HepG2 (cell line): ENCODE data around the gene SLC13A3. TPM values are rescaled to one million over a fixed set of nuclear protein-coding genes. Genes with fewer than 3 reads are reported as not detected.

Experiments used
- CSRNP2 ChIP-seq: sonication (generic); formaldehyde crosslinking; conservative IDR thresholded peaks from 2 replicates; pipeline ENCODE4 v1.8.0; 2022; ENCODE audit warnings: low read depth, missing genetic modification reagents
- HINFP ChIP-seq: sonication (generic); formaldehyde crosslinking; IDR thresholded peaks from 2 replicates; pipeline ENCODE4 v1.4.0; 2020; ENCODE audit warnings: low read depth, mild to moderate bottlenecking, missing genetic modification reagents
- KDM5B ChIP-seq: sonication (generic); formaldehyde crosslinking; IDR thresholded peaks from 2 replicates; pipeline ENCODE4 v1.4.0; 2020; ENCODE audit warnings: missing genetic modification reagents, mild to moderate bottlenecking, borderline replicate concordance
- MAZ ChIP-seq, 2 experiments: sonication (generic) in 1 of 2; formaldehyde crosslinking in 1 of 2; IDR thresholded peaks; 2 replicates each; pipeline versions ENCODE4 v1.5.0 to v1.6.1; 2012 to 2020; ENCODE audit warnings: low read depth in 2 of 2, mild to moderate bottlenecking in 2 of 2, borderline replicate concordance in 1 of 2, improper control_type of control experiment in 1 of 2, low read length in 1 of 2, missing genetic modification reagents in 1 of 2, moderate library complexity in 1 of 2
- NFE2 ChIP-seq: sonication (generic); formaldehyde crosslinking; IDR thresholded peaks from 2 replicates; pipeline ENCODE4 v1.4.0; 2020; ENCODE audit warnings: missing genetic modification reagents
- SPEN ChIP-seq: sonication (generic); formaldehyde crosslinking; IDR thresholded peaks from 2 replicates; pipeline ENCODE4 v1.5.1; 2020; ENCODE audit warnings: low read depth, mild to moderate bottlenecking, missing genetic modification reagents
- TCF7 ChIP-seq: sonication (generic); IDR thresholded peaks from 2 replicates; pipeline ENCODE4 v1.6.1; 2016; ENCODE audit warnings: antibody characterized with exemption, low read depth
- U2AF1 ChIP-seq: fragments of 200-400 bp; formaldehyde crosslinking; optimal IDR thresholded peaks from 2 replicates; pipeline ENCODE3; 2017; ENCODE audit warnings: mild to moderate bottlenecking, low read depth, low read length
- ZC3H13 ChIP-seq: sonication (generic); formaldehyde crosslinking; IDR thresholded peaks from 2 replicates; pipeline ENCODE4 v1.8.1; 2023; ENCODE audit warnings: mild to moderate bottlenecking, missing genetic modification reagents, moderate library complexity
- ZNF225 ChIP-seq: sonication (generic); formaldehyde crosslinking; IDR thresholded peaks from 2 replicates; pipeline ENCODE4 v1.4.0; 2020; ENCODE audit warnings: mild to moderate bottlenecking, missing genetic modification reagents
- ZNF318 ChIP-seq: sonication (generic); formaldehyde crosslinking; IDR thresholded peaks from 2 replicates; pipeline ENCODE4 v1.4.0; 2020; ENCODE audit warnings: mild to moderate bottlenecking, missing genetic modification reagents
- ZNF598 ChIP-seq: sonication (generic); formaldehyde crosslinking; IDR thresholded peaks from 2 replicates; pipeline ENCODE4 v1.5.1; 2020; ENCODE audit warnings: mild to moderate bottlenecking, missing genetic modification reagents, borderline replicate concordance
- ZNF790 ChIP-seq: sonication (generic); formaldehyde crosslinking; IDR thresholded peaks from 2 replicates; pipeline ENCODE4 v1.8.0; 2022; ENCODE audit warnings: missing genetic modification reagents, mild to moderate bottlenecking, borderline replicate concordance
- polyA plus RNA-seq, 8 experiments: library from polyadenylated mRNA; depleted of rRNA in 3 of 8; stranded (reverse) in 7 of 8; unstranded in 1 of 8; fragments of >200 nt; fragmentation: Illumina TruSeq in 4 of 8; extraction: Trizol in 4 of 8; gene quantifications; 2 replicates each; pipeline versions ENCODE4 v1.2.1 to v1.2.3, GENCODE V29; 2011 to 2016; ENCODE audit warnings: low read depth in 4 of 8, missing spikeins in 1 of 8, mixed read lengths in 1 of 8; ENCODE audit not compliant: insufficient read depth in 1 of 8
- total RNA-seq, 5 experiments: library from RNA; depleted of rRNA; stranded (reverse); fragments of >200 nt; fragmentation: Illumina TruSeq; extraction: Trizol; gene quantifications; 2 replicates each; pipeline ENCODE4 v1.2.3, GENCODE V29; 2016; ENCODE audit warnings: low read depth in 1 of 5
- TF ChIP-seq, protein P1 (sequence below): sonication (generic); formaldehyde crosslinking; IDR thresholded peaks from 2 replicates; pipeline ENCODE4 v1.9.0; 2021; ENCODE audit warnings: missing genetic modification reagents, mild to moderate bottlenecking, borderline replicate concordance

Gene SLC13A3
- total and polyA plus RNA-seq, 2 of the 13 experiments (the other 11 are each of a cell fraction or from before 2014, with no cell fraction given): 66.5 to 76.0 TPM

DNA sequence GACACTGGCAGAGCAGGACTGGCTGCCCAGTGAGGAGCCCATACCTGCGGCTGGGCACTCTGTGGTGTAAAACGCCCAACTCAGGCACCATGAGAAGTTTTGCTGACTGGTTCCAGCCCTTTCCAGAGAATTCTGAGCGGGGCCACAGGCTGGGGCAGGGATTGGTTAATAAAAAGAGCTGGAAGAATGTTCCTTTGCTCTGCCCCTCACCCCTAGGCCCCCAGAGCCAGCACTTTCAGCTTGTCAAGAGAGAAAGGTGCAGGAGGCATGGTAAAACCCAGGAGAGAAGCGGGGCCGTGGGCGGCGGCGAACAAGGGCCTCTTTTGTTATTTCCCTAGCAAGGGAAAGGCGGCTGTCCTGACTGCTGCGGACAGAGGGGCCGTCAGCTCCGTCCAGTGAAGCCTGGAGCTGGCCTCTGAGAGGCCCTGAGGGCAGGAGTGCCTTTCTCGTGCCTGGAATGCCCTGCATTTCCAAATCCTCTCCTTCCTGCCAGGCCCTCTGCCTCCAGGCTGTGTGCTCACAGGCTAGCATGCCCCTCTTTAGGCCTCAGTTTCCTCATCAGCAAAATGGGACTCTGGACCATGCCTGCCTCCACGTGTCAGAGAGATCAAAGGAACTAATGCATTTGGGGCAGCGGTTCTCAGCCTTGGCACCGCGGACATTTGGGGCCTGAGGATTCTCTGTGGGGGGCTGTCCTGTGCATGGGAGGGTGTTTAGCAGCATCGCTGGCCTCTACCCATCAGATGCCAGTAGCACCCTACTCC is 12.9 kb downstream of the SLC13A3 start (continued):
- TF ChIP-seq U2AF1: peak; percentile 95
- TF ChIP-seq, protein P1, sequence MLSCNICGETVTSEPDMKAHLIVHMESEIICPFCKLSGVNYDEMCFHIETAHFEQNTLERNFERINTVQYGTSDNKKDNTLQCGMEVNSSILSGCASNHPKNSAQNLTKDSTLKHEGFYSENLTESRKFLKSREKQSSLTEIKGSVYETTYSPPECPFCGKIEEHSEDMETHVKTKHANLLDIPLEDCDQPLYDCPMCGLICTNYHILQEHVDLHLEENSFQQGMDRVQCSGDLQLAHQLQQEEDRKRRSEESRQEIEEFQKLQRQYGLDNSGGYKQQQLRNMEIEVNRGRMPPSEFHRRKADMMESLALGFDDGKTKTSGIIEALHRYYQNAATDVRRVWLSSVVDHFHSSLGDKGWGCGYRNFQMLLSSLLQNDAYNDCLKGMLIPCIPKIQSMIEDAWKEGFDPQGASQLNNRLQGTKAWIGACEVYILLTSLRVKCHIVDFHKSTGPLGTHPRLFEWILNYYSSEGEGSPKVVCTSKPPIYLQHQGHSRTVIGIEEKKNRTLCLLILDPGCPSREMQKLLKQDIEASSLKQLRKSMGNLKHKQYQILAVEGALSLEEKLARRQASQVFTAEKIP (CRISPR knock-in tag): no peak
- no peak for TF ChIP-seq CSRNP2 (CRISPR knock-in tag)
- 0 out of 2 replicates have a peak, but pooled peaks have one; percentile 34 for TF ChIP-seq HINFP (CRISPR knock-in tag)
- 0 out of 2 replicates have a peak, but pooled peaks have one; percentile 45 for TF ChIP-seq MAZ (IDR thresholded peaks at IDR 0.05; ENCODE audit: borderline replicate concordance, low read depth, low read length)
- TF ChIP-seq MAZ (CRISPR knock-in tag; IDR thresholded peaks at IDR 0.05; ENCODE audit: low read depth): no peak; the same call in 1 of the 2 replicates
- TF ChIP-seq ZNF790: no peak
- TF ChIP-seq SPEN: peak; percentile 71; the same call in 1 of the 2 replicates
- TF ChIP-seq ZNF225 (CRISPR knock-in tag): peak; percentile 59; the same call in 1 of the 2 replicates
- peak; percentile 70; the same call in 1 of the 2 replicates for TF ChIP-seq ZC3H13 (CRISPR knock-in tag)
- TF ChIP-seq KDM5B (CRISPR knock-in tag): peak; percentile 64; the same call in 1 of the 2 replicates
- TF ChIP-seq ZNF598 (CRISPR knock-in tag): peak; percentile 77; the same call in 1 of the 2 replicates
- no peak for TF ChIP-seq NFE2 (CRISPR knock-in tag)
- peak; percentile 71 for TF ChIP-seq TCF7
- TF ChIP-seq ZNF318 (CRISPR knock-in tag): peak; percentile 86
